Measurements from ENCODE around the gene C22orf23. TPM values are rescaled to one million over a fixed set of nuclear protein-coding genes. Genes with fewer than 3 reads are reported as not detected.

C22orf23 gene
- total and polyA plus RNA-seq, 12 donors, result 0.33 to 1.2 (median 0.63) TPM; not detected in 2

- intact Hi-C loops (cut with DNase I), result no loop called here
- no peak for TF ChIP-seq POLR2A (IDR thresholded peaks at IDR 0.05)
- TF ChIP-seq CTCF (IDR thresholded peaks at IDR 0.05), result no peak
- Histone ChIP-seq H3K27me3 (no peaks in the 10 kb centered on the region), H3K27ac (no peak overlapping the region), H3K9me3 (replicated peaks in 1 of 3) (no peaks in the 10 kb centered on the region), H3K36me3 (replicated peaks in 1 of 2) (peaks cover 0 to 9% of the 10 kb centered on the region in 2 donors), H3K4me3 (no peak overlapping the region), H3K4me1 (replicated peaks in 1 of 2) (peaks cover 0 to 11% of the 10 kb centered on the region in 2 donors)
- DNase-seq, result peak in 1 of 7 donors; percentile 32
- 57 to 69% (median 63%) methylated on average over 6 to 8 of the region's 8 CpGs for WGBS, 4 donors
Measured at GRCh38 chr22:37911697-37912096, 41.7 kb downstream of the C22orf23 start.

- H3K27ac ChIP-seq, result no peak overlapping the region
- no peak for DNase-seq
- intact Hi-C loops (cut with DNase I), result no loop called here
Measured at GRCh38 chr22:37910890-37911672, 42.3 kb downstream of the C22orf23 start.

GRCh38 chr22:37909766-37910165 is 43.6 kb downstream of the C22orf23 start:
- H3K4me1 ChIP-seq (replicated peaks in 1 of 2), result peaks cover 6 to 18% of the 10 kb centered on the region in 2 donors
- no peak overlapping the region for H3K4me3 ChIP-seq
- DNase-seq, result no peak
- WGBS, 4 donors, result 87 to 91% (median 89%) methylated on average over 7 of the region's 7 CpGs
- TF ChIP-seq CTCF (IDR thresholded peaks at IDR 0.05) (no peak), POLR2A (IDR thresholded peaks at IDR 0.05) (no peak)
- no peaks in the 10 kb centered on the region for H3K9me3 ChIP-seq (replicated peaks in 1 of 3)
- intact Hi-C loops (cut with DNase I), result loop anchor here in 1 of 2 donors (10.0 kb wide), 1 partner anchor 55 kb away; no protein-coding TSS in a partner anchor
- no peaks in the 10 kb centered on the region for H3K36me3 ChIP-seq (replicated peaks in 1 of 2)
- no peak overlapping the region for H3K27ac ChIP-seq
- no peaks in the 10 kb centered on the region for H3K27me3 ChIP-seq

More at GRCh38 chr22:37910890-37911672, 42.3 kb downstream of the C22orf23 start:
- Histone ChIP-seq H3K27me3 (no peaks in the 10 kb centered on the region), H3K4me1 (replicated peaks in 1 of 2) (peaks cover 0 to 12% of the 10 kb centered on the region in 2 donors), H3K9me3 (replicated peaks in 1 of 3) (no peaks in the 10 kb centered on the region), H3K4me3 (no peak overlapping the region), H3K36me3 (replicated peaks in 1 of 2) (peaks cover 0 to 3% of the 10 kb centered on the region in 2 donors)
- 78 to 93% (median 90%) methylated on average over 7 to 15 of the region's 15 CpGs for WGBS, 4 donors
- no peak for TF ChIP-seq CTCF (IDR thresholded peaks at IDR 0.05)

- no peak for TF ChIP-seq POLR2A (IDR thresholded peaks at IDR 0.05)
- TF ChIP-seq CTCF (IDR thresholded peaks at IDR 0.05), result no peak
- H3K4me3 ChIP-seq, result peak overlapping the region in 3 of 4 donors; percentile 4 to 97 (median 31)
- H3K4me1 ChIP-seq (replicated peaks in 1 of 2), result peaks cover 6 to 20% of the 10 kb centered on the region in 2 donors
- H3K36me3 ChIP-seq (replicated peaks in 1 of 2), result no peaks in the 10 kb centered on the region
- 52 to 60% (median 55%) methylated on average over 9 to 19 of the region's 19 CpGs for WGBS, 4 donors
- intact Hi-C loops (cut with DNase I), result loop anchor here in 1 of 2 donors (10.0 kb wide), 1 partner anchor 58 kb away; no protein-coding TSS in a partner anchor
- H3K27ac ChIP-seq, result peak overlapping the region in 3 of 5 donors; percentile 62 to 90 (median 66)
- peak in 1 of 7 donors; percentile 27 for DNase-seq
- H3K9me3 ChIP-seq (replicated peaks in 1 of 3), result no peaks in the 10 kb centered on the region
- no peaks in the 10 kb centered on the region for H3K27me3 ChIP-seq
Measured at GRCh38 chr22:37907036-37907954, 46.1 kb downstream of the C22orf23 start.
